ENCODE data around the gene SURF1. TPM values are rescaled to one million over a fixed set of nuclear protein-coding genes. Genes with fewer than 3 reads are reported as not detected.

Gene SURF1
- total and polyA plus RNA-seq, 4 donors = 14.2 to 75.3 (median 57.8) TPM

DNA sequence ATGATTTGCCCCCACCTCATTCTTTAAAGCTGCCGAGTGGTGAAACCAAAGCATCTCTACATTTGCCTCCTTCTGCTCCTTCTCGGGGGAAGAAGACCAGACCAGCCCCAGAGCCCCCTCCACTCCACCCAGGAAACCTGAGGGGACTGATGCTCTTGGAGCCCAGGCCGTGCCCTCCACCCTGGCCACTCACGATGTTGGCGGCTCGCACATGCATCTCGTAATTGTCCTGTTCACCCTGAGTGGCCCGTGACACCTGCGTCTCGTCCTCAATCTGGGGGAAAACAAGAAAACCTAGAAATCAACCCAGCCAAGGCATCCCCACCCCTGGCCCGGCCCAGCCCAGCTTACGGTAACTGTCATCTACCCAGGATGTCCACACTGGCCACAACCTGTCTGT, 11.3 kb downstream of the SURF1 start:
- no peak for DNase-seq
- 95 to 99% methylated on average over 12 of the region's 12 CpGs for WGBS, 2 donors
- peaks cover 1 to 60% (median 47%) of the 10 kb centered on the region in 4 donors for H3K36me3 ChIP-seq (ENCODE audit: control insufficient read depth in 4 of 4, insufficient read depth in 4 of 4, low read length in 4 of 4)

DNA sequence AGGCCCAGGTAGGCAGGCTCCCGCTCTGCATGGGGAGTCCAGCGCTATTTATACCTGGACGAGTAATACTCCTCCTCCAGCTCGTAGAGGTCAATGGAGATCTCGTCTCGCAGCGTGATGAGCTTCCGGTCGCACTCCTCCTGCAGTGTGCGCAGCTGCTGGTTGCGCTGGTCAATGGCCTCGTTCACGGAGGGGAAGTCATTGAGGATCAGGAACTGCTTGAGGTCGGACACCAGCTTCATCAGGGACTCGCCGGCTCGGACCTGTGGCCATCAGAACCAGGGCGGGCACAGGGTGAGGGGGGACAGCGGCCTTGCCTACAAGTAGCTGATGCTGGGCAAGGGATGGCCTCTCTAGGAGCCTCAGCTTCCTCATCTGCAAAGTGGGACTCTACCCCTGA, 12.2 kb downstream of the SURF1 start:
- Histone ChIP-seq H3K27me3 (ENCODE audit: control insufficient read depth in 3 of 3, insufficient read depth in 3 of 3, low read length in 2 of 3) (no peaks in the 10 kb centered on the region), H3K9me3 (ENCODE audit: control insufficient read depth in 4 of 4, insufficient read depth in 3 of 4, low read length in 3 of 4) (no peaks in the 10 kb centered on the region), H3K36me3 (ENCODE audit: control insufficient read depth in 4 of 4, insufficient read depth in 4 of 4, low read length in 4 of 4) (peaks cover 0 to 57% (median 41%) of the 10 kb centered on the region in 4 donors), H3K4me3 (no peak overlapping the region), H3K27ac (ENCODE audit: low read depth in 1 of 2, low read length in 1 of 2) (no peak overlapping the region), H3K9ac (ENCODE audit: insufficient read depth in 1 of 2, low read length in 2 of 2) (no peak overlapping the region), H3K4me1 (ENCODE audit: control insufficient read depth in 5 of 5, insufficient read depth in 5 of 5, low read length in 5 of 5) (peaks cover 0 to 17% (median 7%) of the 10 kb centered on the region in 5 donors)
- no peak for DNase-seq
- TF ChIP-seq, protein P1, sequence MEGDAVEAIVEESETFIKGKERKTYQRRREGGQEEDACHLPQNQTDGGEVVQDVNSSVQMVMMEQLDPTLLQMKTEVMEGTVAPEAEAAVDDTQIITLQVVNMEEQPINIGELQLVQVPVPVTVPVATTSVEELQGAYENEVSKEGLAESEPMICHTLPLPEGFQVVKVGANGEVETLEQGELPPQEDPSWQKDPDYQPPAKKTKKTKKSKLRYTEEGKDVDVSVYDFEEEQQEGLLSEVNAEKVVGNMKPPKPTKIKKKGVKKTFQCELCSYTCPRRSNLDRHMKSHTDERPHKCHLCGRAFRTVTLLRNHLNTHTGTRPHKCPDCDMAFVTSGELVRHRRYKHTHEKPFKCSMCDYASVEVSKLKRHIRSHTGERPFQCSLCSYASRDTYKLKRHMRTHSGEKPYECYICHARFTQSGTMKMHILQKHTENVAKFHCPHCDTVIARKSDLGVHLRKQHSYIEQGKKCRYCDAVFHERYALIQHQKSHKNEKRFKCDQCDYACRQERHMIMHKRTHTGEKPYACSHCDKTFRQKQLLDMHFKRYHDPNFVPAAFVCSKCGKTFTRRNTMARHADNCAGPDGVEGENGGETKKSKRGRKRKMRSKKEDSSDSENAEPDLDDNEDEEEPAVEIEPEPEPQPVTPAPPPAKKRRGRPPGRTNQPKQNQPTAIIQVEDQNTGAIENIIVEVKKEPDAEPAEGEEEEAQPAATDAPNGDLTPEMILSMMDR (IDR thresholded peaks at IDR 0.05; ENCODE audit: control extremely low read depth, extremely low read depth) = no peak
- 95 to 97% methylated on average over 19 of the region's 19 CpGs for WGBS, 2 donors
- no peak for ATAC-seq (ENCODE audit: insufficient read depth, low FRiP score)

More for the DNA sequence above, 11.3 kb downstream of the SURF1 start:
- no peak for ATAC-seq (ENCODE audit: insufficient read depth, low FRiP score)
- Histone ChIP-seq H3K4me3 (no peak overlapping the region), H3K4me1 (ENCODE audit: control insufficient read depth in 5 of 5, insufficient read depth in 5 of 5, low read length in 5 of 5) (peaks cover 0 to 23% (median 12%) of the 10 kb centered on the region in 5 donors), H3K27ac (ENCODE audit: low read depth in 1 of 2, low read length in 1 of 2) (no peak overlapping the region), H3K9me3 (ENCODE audit: control insufficient read depth in 4 of 4, insufficient read depth in 3 of 4, low read length in 3 of 4) (no peaks in the 10 kb centered on the region), H3K27me3 (ENCODE audit: control insufficient read depth in 3 of 3, insufficient read depth in 3 of 3, low read length in 2 of 3) (no peaks in the 10 kb centered on the region), H3K9ac (ENCODE audit: insufficient read depth in 1 of 2, low read length in 2 of 2) (no peak overlapping the region)
- TF ChIP-seq, protein P1 (IDR thresholded peaks at IDR 0.05; ENCODE audit: control extremely low read depth, extremely low read depth) = no peak

- peaks cover 0 to 12% (median 6%) of the 10 kb centered on the region in 5 donors for H3K4me1 ChIP-seq (ENCODE audit: control insufficient read depth in 5 of 5, insufficient read depth in 5 of 5, low read length in 5 of 5)
- ATAC-seq (ENCODE audit: insufficient read depth, low FRiP score) (no peak), DNase-seq (no peak)
- H3K27me3 ChIP-seq (ENCODE audit: control insufficient read depth in 3 of 3, insufficient read depth in 3 of 3, low read length in 2 of 3) = no peaks in the 10 kb centered on the region
- no peak overlapping the region for H3K9ac ChIP-seq (ENCODE audit: insufficient read depth in 1 of 2, low read length in 2 of 2)
- H3K9me3 ChIP-seq (ENCODE audit: control insufficient read depth in 4 of 4, insufficient read depth in 3 of 4, low read length in 3 of 4) = no peaks in the 10 kb centered on the region
- peaks cover 0 to 56% (median 37%) of the 10 kb centered on the region in 4 donors for H3K36me3 ChIP-seq (ENCODE audit: control insufficient read depth in 4 of 4, insufficient read depth in 4 of 4, low read length in 4 of 4)
- no peak overlapping the region for H3K4me3 ChIP-seq
- TF ChIP-seq, protein P1 (IDR thresholded peaks at IDR 0.05; ENCODE audit: control extremely low read depth, extremely low read depth) = no peak
- H3K27ac ChIP-seq (ENCODE audit: low read depth in 1 of 2, low read length in 1 of 2) = no peak overlapping the region
- 80 to 85% methylated on average over 9 to 11 of the region's 11 CpGs for WGBS, 2 donors
Observed at GRCh38 chr9:133342570-133342969, 13.7 kb downstream of the SURF1 start.

DNA sequence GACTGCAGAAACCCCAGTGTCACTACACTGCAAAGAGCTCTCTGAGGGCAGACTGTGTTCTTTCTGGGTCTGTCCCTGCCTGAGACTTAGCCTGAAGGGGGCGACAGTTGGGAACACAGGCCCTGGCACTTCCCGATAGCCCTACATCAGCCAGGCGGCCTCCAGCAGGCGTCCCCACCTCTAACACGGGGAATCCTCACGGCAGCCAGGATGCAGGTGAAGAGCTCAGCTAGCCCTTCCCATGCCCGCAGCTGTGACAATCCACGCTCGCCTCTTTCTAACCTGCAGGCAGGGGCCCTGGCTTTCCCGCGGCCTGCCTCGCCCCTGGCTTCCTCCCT, 14.2 kb downstream of the SURF1 start:
- H3K27me3 ChIP-seq (ENCODE audit: control insufficient read depth in 3 of 3, insufficient read depth in 3 of 3, low read length in 2 of 3) = no peaks in the 10 kb centered on the region
- H3K9ac ChIP-seq (ENCODE audit: insufficient read depth in 1 of 2, low read length in 2 of 2) = no peak overlapping the region
- H3K9me3 ChIP-seq (ENCODE audit: control insufficient read depth in 4 of 4, insufficient read depth in 3 of 4, low read length in 3 of 4) = no peaks in the 10 kb centered on the region
- ATAC-seq (ENCODE audit: insufficient read depth, low FRiP score) (no peak), DNase-seq (no peak)
- H3K4me1 ChIP-seq (ENCODE audit: control insufficient read depth in 5 of 5, insufficient read depth in 5 of 5, low read length in 5 of 5) = peaks cover 0 to 12% (median 6%) of the 10 kb centered on the region in 5 donors
- H3K4me3 ChIP-seq = no peak overlapping the region
- 68 to 82% methylated on average over 12 of the region's 12 CpGs for WGBS, 2 donors
- TF ChIP-seq, protein P1 (IDR thresholded peaks at IDR 0.05; ENCODE audit: control extremely low read depth, extremely low read depth) = no peak
- H3K27ac ChIP-seq (ENCODE audit: low read depth in 1 of 2, low read length in 1 of 2) = no peak overlapping the region
- peaks cover 0 to 56% (median 37%) of the 10 kb centered on the region in 4 donors for H3K36me3 ChIP-seq (ENCODE audit: control insufficient read depth in 4 of 4, insufficient read depth in 4 of 4, low read length in 4 of 4)
